K562 (cell line): ENCODE measurements around the gene KIN. TPM values are rescaled to one million over a fixed set of nuclear protein-coding genes. Genes with fewer than 3 reads are reported as not detected.

Experiments used
- ARID3A ChIP-seq: IDR thresholded peaks from 2 replicates; pipeline ENCODE4 v1.6.1; 2012; ENCODE audit warnings: low read depth, low read length, improper control_type of control experiment, borderline replicate concordance
- EGR1 ChIP-seq: fragments of 450-650 bp; conservative IDR thresholded peaks from 2 replicates; pipeline ENCODE4 v1.6.1; 2017; ENCODE audit warnings: mild to moderate bottlenecking
- FOXK2 ChIP-seq, 2 experiments: fragments of 450-650 bp; IDR thresholded peaks in 1 of 2; conservative IDR thresholded peaks in 1 of 2; 2 replicates each; pipeline ENCODE4 v1.6.1; 2016; ENCODE audit warnings: low read depth in 2 of 2, mild to moderate bottlenecking in 1 of 2
- GABPB1 ChIP-seq: sonication (generic); formaldehyde crosslinking; IDR thresholded peaks from 2 replicates; pipeline ENCODE4 v1.8.0; 2022; ENCODE audit warnings: mild to moderate bottlenecking, missing genetic modification reagents
- GTF2A2 ChIP-seq: IDR thresholded peaks from 2 replicates; pipeline ENCODE4 v1.6.1; 2016; ENCODE audit warnings: mild to moderate bottlenecking, missing genetic modification characterization, missing compliant biosample characterization
- RHOXF2B ChIP-seq: fragments of 250-450 bp; sonication (Bioruptor Pico); conservative IDR thresholded peaks from 2 replicates; pipeline ENCODE4 v1.5.1; 2021
- SFPQ ChIP-seq: fragments of 200-400 bp; formaldehyde crosslinking; IDR thresholded peaks from 2 replicates; pipeline ENCODE4 v1.6.1; 2017; ENCODE audit warnings: mild to moderate bottlenecking, low read depth, low read length, moderate library complexity
- SMAD1 ChIP-seq: fragments of 150-350 bp; IDR thresholded peaks from 2 replicates; pipeline ENCODE4 v1.6.1; 2014; ENCODE audit warnings: low read length, low read depth; ENCODE audit not compliant: partially characterized antibody
- ZNF449 ChIP-seq: fragments of 250-450 bp; sonication (Bioruptor Pico); IDR thresholded peaks from 2 replicates; pipeline ENCODE4 v1.8.0; 2022; ENCODE audit warnings: moderate library complexity, mild to moderate bottlenecking, inconsistent platforms
- ZNF586 ChIP-seq: fragments of 450-650 bp; formaldehyde crosslinking; conservative IDR thresholded peaks from 2 replicates; pipeline ENCODE4 v1.4.0; 2020; ENCODE audit warnings: mild to moderate bottlenecking, moderate library complexity
- polyA plus RNA-seq, 8 experiments: library from polyadenylated mRNA; depleted of rRNA in 4 of 8; stranded (reverse) in 5 of 8; unstranded in 3 of 8; fragments of >200 nt; fragmentation: Nextera tagmentation in 2 of 8; fragmentation: Illumina TruSeq in 1 of 8; extraction: Ambion mirVana in 2 of 8; extraction: Trizol in 1 of 8; gene quantifications; 2 replicates each; pipeline versions ENCODE4 v1.2.1 to v1.2.3, GENCODE V29; 2011 to 2014; ENCODE audit warnings: inconsistent platforms in 1 of 8, missing spikeins in 1 of 8
- total RNA-seq, 7 experiments: library from RNA; depleted of rRNA in 6 of 7; stranded (reverse); fragments of >200 nt in 6 of 7; fragmentation: Illumina TruSeq in 2 of 7; extraction: Trizol in 2 of 7; gene quantifications; 2 replicates each; pipeline versions ENCODE4 v1.2.1 to v1.2.3, GENCODE V29; 2011 to 2021; ENCODE audit warnings: low replicate concordance in 1 of 7
- TF ChIP-seq, protein P1 (sequence below), 2 experiments: fragments of 450-650 bp in 1 of 2; sonication (generic) in 1 of 2; formaldehyde crosslinking in 1 of 2; IDR thresholded peaks; 2 replicates each; pipeline versions ENCODE4 v1.7.1 to v1.9.0; 2016 to 2022; ENCODE audit warnings: inconsistent platforms in 1 of 2, mild to moderate bottlenecking in 1 of 2, missing genetic modification reagents in 1 of 2

Gene KIN
- total and polyA plus RNA-seq, 9 of the 15 experiments (the other 6 are each of a cell fraction or from before 2014, with no cell fraction given) = 11.7 to 35.6 (median 16.0) TPM

GRCh38 chr10:7787857-7788638 lies at the start of gene KIN, which contains the start of gene ATP5F1C (continued):
- TF ChIP-seq, protein P1, sequence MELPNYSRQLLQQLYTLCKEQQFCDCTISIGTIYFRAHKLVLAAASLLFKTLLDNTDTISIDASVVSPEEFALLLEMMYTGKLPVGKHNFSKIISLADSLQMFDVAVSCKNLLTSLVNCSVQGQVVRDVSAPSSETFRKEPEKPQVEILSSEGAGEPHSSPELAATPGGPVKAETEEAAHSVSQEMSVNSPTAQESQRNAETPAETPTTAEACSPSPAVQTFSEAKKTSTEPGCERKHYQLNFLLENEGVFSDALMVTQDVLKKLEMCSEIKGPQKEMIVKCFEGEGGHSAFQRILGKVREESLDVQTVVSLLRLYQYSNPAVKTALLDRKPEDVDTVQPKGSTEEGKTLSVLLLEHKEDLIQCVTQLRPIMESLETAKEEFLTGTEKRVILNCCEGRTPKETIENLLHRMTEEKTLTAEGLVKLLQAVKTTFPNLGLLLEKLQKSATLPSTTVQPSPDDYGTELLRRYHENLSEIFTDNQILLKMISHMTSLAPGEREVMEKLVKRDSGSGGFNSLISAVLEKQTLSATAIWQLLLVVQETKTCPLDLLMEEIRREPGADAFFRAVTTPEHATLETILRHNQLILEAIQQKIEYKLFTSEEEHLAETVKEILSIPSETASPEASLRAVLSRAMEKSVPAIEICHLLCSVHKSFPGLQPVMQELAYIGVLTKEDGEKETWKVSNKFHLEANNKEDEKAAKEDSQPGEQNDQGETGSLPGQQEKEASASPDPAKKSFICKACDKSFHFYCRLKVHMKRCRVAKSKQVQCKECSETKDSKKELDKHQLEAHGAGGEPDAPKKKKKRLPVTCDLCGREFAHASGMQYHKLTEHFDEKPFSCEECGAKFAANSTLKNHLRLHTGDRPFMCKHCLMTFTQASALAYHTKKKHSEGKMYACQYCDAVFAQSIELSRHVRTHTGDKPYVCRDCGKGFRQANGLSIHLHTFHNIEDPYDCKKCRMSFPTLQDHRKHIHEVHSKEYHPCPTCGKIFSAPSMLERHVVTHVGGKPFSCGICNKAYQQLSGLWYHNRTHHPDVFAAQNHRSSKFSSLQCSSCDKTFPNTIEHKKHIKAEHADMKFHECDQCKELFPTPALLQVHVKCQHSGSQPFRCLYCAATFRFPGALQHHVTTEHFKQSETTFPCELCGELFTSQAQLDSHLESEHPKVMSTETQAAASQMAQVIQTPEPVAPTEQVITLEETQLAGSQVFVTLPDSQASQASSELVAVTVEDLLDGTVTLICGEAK (IDR thresholded peaks at IDR 0.05) = peak; percentile 94
- TF ChIP-seq, protein P1 (CRISPR knock-in tag; IDR thresholded peaks at IDR 0.05) = no peak
- TF ChIP-seq ARID3A = no peak
- peak; percentile 19; the same call in 1 of the 2 replicates for TF ChIP-seq EGR1
- TF ChIP-seq FOXK2 (conservative IDR thresholded peaks at IDR 0.05 in 1 of 2, IDR thresholded peaks at IDR 0.05 in 1 of 2; ENCODE audit: low read depth in 2 of 2) = no peak
- TF ChIP-seq ZNF449 (CRISPR knock-in tag) = no peak
- no peak for TF ChIP-seq ZNF586
- no peak for TF ChIP-seq SFPQ
- no peak for TF ChIP-seq RHOXF2B (CRISPR knock-in tag)
- no peak for TF ChIP-seq GTF2A2 (tag)
- TF ChIP-seq GABPB1 (CRISPR knock-in tag) = peak; percentile 83; the same call in 1 of the 2 replicates
- TF ChIP-seq SMAD1 = peak; percentile 55
